ENCODE measurements around the gene SLC40A1.

The SLC40A1 gene

GRCh38 chr2:189511960-189512319 is 68.6 kb downstream of the SLC40A1 start:
- no peak for TF ChIP-seq SIN3A (IDR thresholded peaks at IDR 0.05; ENCODE audit: borderline replicate concordance, insufficient read depth, low read length)

- no peak for TF ChIP-seq FOXP2 (optimal IDR thresholded peaks at IDR 0.05; ENCODE audit: borderline replicate concordance, extremely low read depth, extremely low read length, insufficient read depth)
- TF ChIP-seq REST (IDR thresholded peaks at IDR 0.05; ENCODE audit: insufficient read depth in 1 of 2, low read depth in 2 of 2, low read length in 2 of 2), result no peak
- TF ChIP-seq SIN3A (IDR thresholded peaks at IDR 0.05; ENCODE audit: borderline replicate concordance, insufficient read depth, low read length), result no peak
- TF ChIP-seq POLR2AphosphoS5 (IDR thresholded peaks at IDR 0.05; ENCODE audit: low read depth, low read length), result no peak
- TF ChIP-seq TAF1 (IDR thresholded peaks at IDR 0.05; ENCODE audit: borderline replicate concordance, insufficient read depth, low read length), result no peak
Observed at GRCh38 chr2:189511210-189511959, 69.2 kb downstream of the SLC40A1 start.
